ENCODE results near the gene FBXW7.

- TF ChIP-seq, protein P1, sequence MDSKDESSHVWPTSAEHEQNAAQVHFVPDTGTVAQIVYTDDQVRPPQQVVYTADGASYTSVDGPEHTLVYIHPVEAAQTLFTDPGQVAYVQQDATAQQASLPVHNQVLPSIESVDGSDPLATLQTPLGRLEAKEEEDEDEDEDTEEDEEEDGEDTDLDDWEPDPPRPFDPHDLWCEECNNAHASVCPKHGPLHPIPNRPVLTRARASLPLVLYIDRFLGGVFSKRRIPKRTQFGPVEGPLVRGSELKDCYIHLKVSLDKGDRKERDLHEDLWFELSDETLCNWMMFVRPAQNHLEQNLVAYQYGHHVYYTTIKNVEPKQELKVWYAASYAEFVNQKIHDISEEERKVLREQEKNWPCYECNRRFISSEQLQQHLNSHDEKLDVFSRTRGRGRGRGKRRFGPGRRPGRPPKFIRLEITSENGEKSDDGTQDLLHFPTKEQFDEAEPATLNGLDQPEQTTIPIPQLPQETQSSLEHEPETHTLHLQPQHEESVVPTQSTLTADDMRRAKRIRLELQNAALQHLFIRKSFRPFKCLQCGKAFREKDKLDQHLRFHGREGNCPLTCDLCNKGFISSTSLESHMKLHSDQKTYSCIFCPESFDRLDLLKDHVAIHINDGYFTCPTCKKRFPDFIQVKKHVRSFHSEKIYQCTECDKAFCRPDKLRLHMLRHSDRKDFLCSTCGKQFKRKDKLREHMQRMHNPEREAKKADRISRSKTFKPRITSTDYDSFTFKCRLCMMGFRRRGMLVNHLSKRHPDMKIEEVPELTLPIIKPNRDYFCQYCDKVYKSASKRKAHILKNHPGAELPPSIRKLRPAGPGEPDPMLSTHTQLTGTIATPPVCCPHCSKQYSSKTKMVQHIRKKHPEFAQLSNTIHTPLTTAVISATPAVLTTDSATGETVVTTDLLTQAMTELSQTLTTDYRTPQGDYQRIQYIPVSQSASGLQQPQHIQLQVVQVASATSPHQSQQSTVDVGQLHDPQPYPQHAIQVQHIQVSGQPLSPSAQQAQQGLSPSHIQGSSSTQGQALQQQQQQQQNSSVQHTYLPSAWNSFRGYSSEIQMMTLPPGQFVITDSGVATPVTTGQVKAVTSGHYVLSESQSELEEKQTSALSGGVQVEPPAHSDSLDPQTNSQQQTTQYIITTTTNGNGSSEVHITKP (CRISPR knock-in tag; IDR thresholded peaks at IDR 0.05; ENCODE audit: low read depth), result 0 out of 2 replicates have a peak, but pooled peaks have one; percentile 10
- TF ChIP-seq ZFP36 (IDR thresholded peaks at IDR 0.05; ENCODE audit: borderline replicate concordance, low read depth, low read length, partially characterized antibody), result no peak
- no peak for TF ChIP-seq TCF7 (IDR thresholded peaks at IDR 0.05; ENCODE audit: low read depth)
- no peak for TF ChIP-seq ZNF777 (CRISPR knock-in tag; IDR thresholded peaks at IDR 0.05)
- no peak for TF ChIP-seq TOE1 (CRISPR knock-in tag; IDR thresholded peaks at IDR 0.05)
- TF ChIP-seq GLI4 (CRISPR knock-in tag; IDR thresholded peaks at IDR 0.05; ENCODE audit: borderline replicate concordance), result no peak
- no peak; the same call in 1 of the 2 replicates for TF ChIP-seq CTCF (CRISPR knock-in tag; IDR thresholded peaks at IDR 0.05)
- TF ChIP-seq, protein P2, sequence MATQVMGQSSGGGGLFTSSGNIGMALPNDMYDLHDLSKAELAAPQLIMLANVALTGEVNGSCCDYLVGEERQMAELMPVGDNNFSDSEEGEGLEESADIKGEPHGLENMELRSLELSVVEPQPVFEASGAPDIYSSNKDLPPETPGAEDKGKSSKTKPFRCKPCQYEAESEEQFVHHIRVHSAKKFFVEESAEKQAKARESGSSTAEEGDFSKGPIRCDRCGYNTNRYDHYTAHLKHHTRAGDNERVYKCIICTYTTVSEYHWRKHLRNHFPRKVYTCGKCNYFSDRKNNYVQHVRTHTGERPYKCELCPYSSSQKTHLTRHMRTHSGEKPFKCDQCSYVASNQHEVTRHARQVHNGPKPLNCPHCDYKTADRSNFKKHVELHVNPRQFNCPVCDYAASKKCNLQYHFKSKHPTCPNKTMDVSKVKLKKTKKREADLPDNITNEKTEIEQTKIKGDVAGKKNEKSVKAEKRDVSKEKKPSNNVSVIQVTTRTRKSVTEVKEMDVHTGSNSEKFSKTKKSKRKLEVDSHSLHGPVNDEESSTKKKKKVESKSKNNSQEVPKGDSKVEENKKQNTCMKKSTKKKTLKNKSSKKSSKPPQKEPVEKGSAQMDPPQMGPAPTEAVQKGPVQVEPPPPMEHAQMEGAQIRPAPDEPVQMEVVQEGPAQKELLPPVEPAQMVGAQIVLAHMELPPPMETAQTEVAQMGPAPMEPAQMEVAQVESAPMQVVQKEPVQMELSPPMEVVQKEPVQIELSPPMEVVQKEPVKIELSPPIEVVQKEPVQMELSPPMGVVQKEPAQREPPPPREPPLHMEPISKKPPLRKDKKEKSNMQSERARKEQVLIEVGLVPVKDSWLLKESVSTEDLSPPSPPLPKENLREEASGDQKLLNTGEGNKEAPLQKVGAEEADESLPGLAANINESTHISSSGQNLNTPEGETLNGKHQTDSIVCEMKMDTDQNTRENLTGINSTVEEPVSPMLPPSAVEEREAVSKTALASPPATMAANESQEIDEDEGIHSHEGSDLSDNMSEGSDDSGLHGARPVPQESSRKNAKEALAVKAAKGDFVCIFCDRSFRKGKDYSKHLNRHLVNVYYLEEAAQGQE (IDR thresholded peaks at IDR 0.05; ENCODE audit: borderline replicate concordance in 1 of 2, low read depth in 1 of 2, low read length in 2 of 2), result no peak
Observed at GRCh38 chr4:152536545-152537182, 772 bp upstream of the FBXW7 start.

All from HepG2 (cell line).